MM.1S (cell line): ENCODE measurements around the gene MTCP1.
A peak's percentile ranks its signal among the peaks of the same experiment; 100 is the strongest.

Source experiments
- DNase-seq: peaks from one replicate; pipeline ENCODE4 v3.0.0-alpha.2; 2015
- H2AFZ ChIP-seq: fragments of 300-600 bp; sonication (generic); 2 replicates; pipeline ENCODE4 v1.6.0; 2016; ENCODE audit warnings: antibody characterized with exemption, low read length
- H3F3A ChIP-seq: fragments of 300-600 bp; sonication (generic); 2 replicates; pipeline ENCODE4 v1.6.1; 2016; ENCODE audit warnings: mild to moderate bottlenecking, antibody characterized with exemption, low read length, moderate library complexity, mixed read lengths; ENCODE audit not compliant: insufficient read depth
- H3K27ac ChIP-seq: fragments of 300-600 bp; sonication (generic); 2 replicates; pipeline ENCODE4 v1.5.1; 2016; ENCODE audit warnings: mild to moderate bottlenecking, low read length
- H3K27me3 ChIP-seq: fragments of 300-600 bp; sonication (generic); replicated peaks from 2 replicates; pipeline ENCODE4 v1.6.0; 2016; ENCODE audit warnings: low read length; ENCODE audit not compliant: insufficient read depth
- H3K36me3 ChIP-seq: fragments of 300-600 bp; sonication (generic); replicated peaks from 2 replicates; pipeline ENCODE4 v1.6.1; 2016; ENCODE audit warnings: mild to moderate bottlenecking, low read length, mixed read lengths; ENCODE audit not compliant: insufficient read depth
- H3K4me1 ChIP-seq: fragments of 300-600 bp; sonication (generic); 2 replicates; pipeline ENCODE4 v1.6.1; 2016; ENCODE audit warnings: low read length, mixed read lengths
- H3K4me2 ChIP-seq: fragments of 300-600 bp; sonication (generic); 2 replicates; pipeline ENCODE4 v1.6.0; 2016; ENCODE audit warnings: low read depth, low read length
- H3K4me3 ChIP-seq: fragments of 300-600 bp; sonication (generic); 2 replicates; pipeline ENCODE4 v1.5.1; 2016; ENCODE audit warnings: low read length, mixed read lengths
- H3K79me2 ChIP-seq: fragments of 300-600 bp; sonication (generic); 2 replicates; pipeline ENCODE4 v1.6.1; 2016; ENCODE audit warnings: mixed run types, low read length, mixed read lengths
- H3K9ac ChIP-seq: fragments of 300-600 bp; sonication (generic); 2 replicates; pipeline ENCODE4 v1.6.1; 2016; ENCODE audit warnings: low read length, mixed read lengths
- H3K9me2 ChIP-seq: fragments of 300-600 bp; sonication (generic); replicated peaks from 2 replicates; pipeline ENCODE4 v1.6.1; 2016; ENCODE audit warnings: mild to moderate bottlenecking, low read length, mixed read lengths; ENCODE audit not compliant: insufficient read depth
- H3K9me3 ChIP-seq: fragments of 300-600 bp; sonication (generic); replicated peaks from 2 replicates; pipeline ENCODE4 v1.6.1; 2016; ENCODE audit warnings: mild to moderate bottlenecking, low read length, mixed read lengths; ENCODE audit not compliant: insufficient read depth
- H4K20me1 ChIP-seq: fragments of 300-600 bp; sonication (generic); 2 replicates; pipeline ENCODE4 v1.6.1; 2016; ENCODE audit warnings: mild to moderate bottlenecking, low read length, moderate library complexity, mixed read lengths; ENCODE audit not compliant: insufficient read depth
- EZH2 ChIP-seq: fragments of 300-600 bp; sonication (generic); optimal IDR thresholded peaks from 2 replicates; pipeline ENCODE3; 2017; ENCODE audit warnings: low read depth, mild to moderate bottlenecking, antibody characterized with exemption, low read length, mixed read lengths
- EZH2phosphoT487 ChIP-seq: fragments of 300-600 bp; sonication (generic); IDR thresholded peaks from 2 replicates; pipeline ENCODE4 v1.6.1; 2018; ENCODE audit warnings: antibody characterized with exemption, low read length
- TF ChIP-seq, protein P1 (sequence below): fragments of 300-600 bp; sonication (generic); IDR thresholded peaks from 2 replicates; pipeline ENCODE4 v1.5.1; 2016; ENCODE audit warnings: antibody characterized with exemption, low read length, mixed read lengths

The MTCP1 gene

DNA sequence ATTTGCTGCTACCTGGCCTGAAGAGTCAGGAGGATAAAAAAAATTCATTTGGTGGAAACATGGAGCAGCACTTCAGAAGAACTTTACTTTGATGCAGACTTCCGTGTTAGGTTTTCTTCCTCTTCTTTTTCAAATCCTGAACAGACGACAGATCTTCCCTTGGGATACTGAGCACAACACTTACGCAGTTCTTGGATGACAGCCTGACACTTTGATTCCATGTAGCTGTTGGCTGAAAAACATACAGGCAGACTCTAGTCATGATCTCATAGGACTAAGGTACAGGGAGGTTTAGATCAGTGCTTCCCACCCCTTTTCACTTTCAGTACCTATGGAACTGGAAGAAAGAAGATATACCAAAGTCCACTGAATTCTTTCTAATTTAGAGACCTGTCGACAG, 9.2 kb downstream of the MTCP1 start:
- Histone ChIP-seq H3K4me3 (no peak overlapping the region), H3K4me1 (0 out of 2 replicates have a peak, but pooled peaks cover 3% of the 10 kb centered on the region), H3K4me2 (no peak overlapping the region), H3F3A (no peaks in the 10 kb centered on the region), H4K20me1 (no peaks in the 10 kb centered on the region), H3K9me3 (no peaks in the 10 kb centered on the region), H3K36me3 (no peaks in the 10 kb centered on the region), H3K9ac (no peak overlapping the region), H3K27ac (no peak overlapping the region), H3K79me2 (no peaks in the 10 kb centered on the region), H3K9me2 (no peaks in the 10 kb centered on the region), H3K27me3 (no peaks in the 10 kb centered on the region), H2AFZ (no peak overlapping the region)
- DNase-seq = no peak
- TF ChIP-seq EZH2phosphoT487 (no peak), EZH2 (no peak)
- TF ChIP-seq, protein P1, sequence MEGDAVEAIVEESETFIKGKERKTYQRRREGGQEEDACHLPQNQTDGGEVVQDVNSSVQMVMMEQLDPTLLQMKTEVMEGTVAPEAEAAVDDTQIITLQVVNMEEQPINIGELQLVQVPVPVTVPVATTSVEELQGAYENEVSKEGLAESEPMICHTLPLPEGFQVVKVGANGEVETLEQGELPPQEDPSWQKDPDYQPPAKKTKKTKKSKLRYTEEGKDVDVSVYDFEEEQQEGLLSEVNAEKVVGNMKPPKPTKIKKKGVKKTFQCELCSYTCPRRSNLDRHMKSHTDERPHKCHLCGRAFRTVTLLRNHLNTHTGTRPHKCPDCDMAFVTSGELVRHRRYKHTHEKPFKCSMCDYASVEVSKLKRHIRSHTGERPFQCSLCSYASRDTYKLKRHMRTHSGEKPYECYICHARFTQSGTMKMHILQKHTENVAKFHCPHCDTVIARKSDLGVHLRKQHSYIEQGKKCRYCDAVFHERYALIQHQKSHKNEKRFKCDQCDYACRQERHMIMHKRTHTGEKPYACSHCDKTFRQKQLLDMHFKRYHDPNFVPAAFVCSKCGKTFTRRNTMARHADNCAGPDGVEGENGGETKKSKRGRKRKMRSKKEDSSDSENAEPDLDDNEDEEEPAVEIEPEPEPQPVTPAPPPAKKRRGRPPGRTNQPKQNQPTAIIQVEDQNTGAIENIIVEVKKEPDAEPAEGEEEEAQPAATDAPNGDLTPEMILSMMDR = no peak

DNA sequence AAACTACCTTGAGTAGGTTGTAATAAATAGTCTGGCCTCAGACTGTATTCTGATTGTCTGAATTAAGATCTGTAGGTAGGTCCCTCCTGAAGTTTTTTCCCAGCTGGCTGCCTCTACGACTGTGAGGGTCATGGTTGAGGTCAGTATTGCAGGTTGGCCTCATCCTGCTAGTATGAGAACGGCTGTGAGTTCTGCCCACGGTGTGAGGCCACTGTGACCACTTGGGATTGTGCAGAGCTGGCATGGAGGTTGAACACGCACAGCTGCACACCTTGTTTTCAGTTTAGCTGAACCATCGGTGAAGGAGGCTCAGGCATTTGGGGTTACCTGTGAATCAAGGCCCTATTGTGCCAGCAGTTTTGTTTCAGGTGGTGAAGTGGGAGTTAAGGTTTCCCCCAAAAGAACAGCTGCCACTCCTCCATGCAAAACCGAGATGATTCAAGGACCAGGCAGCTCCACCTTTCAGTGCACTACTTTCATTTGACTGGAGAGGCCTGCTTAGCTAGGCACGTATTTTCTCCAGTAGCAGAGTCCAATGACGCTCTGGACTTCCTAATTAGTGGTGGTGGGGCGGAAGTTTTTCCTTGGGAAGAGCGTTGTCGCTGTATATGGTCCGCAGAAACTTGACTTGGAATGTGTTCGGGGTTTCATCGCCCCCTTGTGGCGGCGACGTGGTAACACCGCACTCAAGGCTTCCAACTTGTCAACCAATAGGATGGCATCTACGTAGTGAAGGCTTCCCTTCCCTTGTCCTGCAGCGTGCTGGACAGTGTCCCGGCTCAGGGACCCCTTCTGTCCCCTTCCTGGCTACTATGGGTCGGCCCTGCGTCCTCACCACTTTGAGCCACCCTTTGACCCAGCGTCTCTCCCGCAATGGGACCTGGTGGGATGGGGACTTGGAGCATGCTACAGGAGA, 13.8 kb downstream of the MTCP1 start:
- H3K4me2 ChIP-seq = peak overlapping the region; percentile 74
- H3K4me1 ChIP-seq = 0 out of 2 replicates have a peak, but pooled peaks cover 4% of the 10 kb centered on the region
- no peaks in the 10 kb centered on the region for H3K9me2 ChIP-seq
- no peak overlapping the region for H3K9ac ChIP-seq
- no peaks in the 10 kb centered on the region for H3K9me3 ChIP-seq
- no peaks in the 10 kb centered on the region for H3K27me3 ChIP-seq
- peak overlapping the region; percentile 41 for H3K4me3 ChIP-seq
- peak; percentile 56 for DNase-seq
- H3F3A ChIP-seq = no peaks in the 10 kb centered on the region
- no peak overlapping the region for H3K27ac ChIP-seq
- no peak for TF ChIP-seq EZH2phosphoT487
- TF ChIP-seq, protein P1 = peak; percentile 82
- no peaks in the 10 kb centered on the region for H3K79me2 ChIP-seq
- H3K36me3 ChIP-seq = no peaks in the 10 kb centered on the region
- H4K20me1 ChIP-seq = no peaks in the 10 kb centered on the region
- H2AFZ ChIP-seq = peak overlapping the region; percentile 68

DNA sequence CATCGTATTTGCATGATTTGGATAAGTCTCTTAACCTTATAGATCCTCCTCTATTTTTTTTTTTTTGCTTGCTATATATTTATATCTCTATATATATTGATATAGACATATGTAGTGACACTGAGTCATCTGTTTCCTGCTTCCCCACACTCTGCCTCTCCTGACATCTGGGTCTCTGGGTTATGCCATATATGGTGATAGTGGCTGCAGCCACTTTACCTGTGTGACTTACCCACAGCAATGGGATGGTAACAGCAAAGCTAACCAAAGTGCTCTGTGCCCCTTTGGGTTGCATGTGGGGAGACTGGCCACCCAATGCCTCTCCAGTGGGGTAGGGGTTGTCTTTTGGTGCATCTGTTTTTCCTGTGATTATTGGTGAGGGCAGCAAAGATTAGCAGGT, 14.5 kb downstream of the MTCP1 start:
- H3K4me1 ChIP-seq = 0 out of 2 replicates have a peak, but pooled peaks cover 4% of the 10 kb centered on the region
- H2AFZ ChIP-seq = no peak overlapping the region
- TF ChIP-seq EZH2 (no peak), EZH2phosphoT487 (no peak)
- TF ChIP-seq, protein P1 = no peak
- no peaks in the 10 kb centered on the region for H4K20me1 ChIP-seq
- DNase-seq = no peak
- no peaks in the 10 kb centered on the region for H3K9me2 ChIP-seq
- H3F3A ChIP-seq = no peaks in the 10 kb centered on the region
- H3K36me3 ChIP-seq = no peaks in the 10 kb centered on the region
- H3K4me3 ChIP-seq = no peak overlapping the region
- no peaks in the 10 kb centered on the region for H3K27me3 ChIP-seq
- H3K27ac ChIP-seq = no peak overlapping the region
- no peaks in the 10 kb centered on the region for H3K9me3 ChIP-seq
- H3K79me2 ChIP-seq = no peaks in the 10 kb centered on the region
- no peak overlapping the region for H3K9ac ChIP-seq
- no peak overlapping the region for H3K4me2 ChIP-seq
